ENCODE results near the gene TRIM56. TPM values are rescaled to one million over a fixed set of nuclear protein-coding genes. Genes with fewer than 3 reads are reported as not detected.
"Not testable (repeated sequence)": the region's sequence is repeated elsewhere in the genome, so short reads cannot be mapped to it uniquely, and the experiment has no call there.

TRIM56 gene, protein sequence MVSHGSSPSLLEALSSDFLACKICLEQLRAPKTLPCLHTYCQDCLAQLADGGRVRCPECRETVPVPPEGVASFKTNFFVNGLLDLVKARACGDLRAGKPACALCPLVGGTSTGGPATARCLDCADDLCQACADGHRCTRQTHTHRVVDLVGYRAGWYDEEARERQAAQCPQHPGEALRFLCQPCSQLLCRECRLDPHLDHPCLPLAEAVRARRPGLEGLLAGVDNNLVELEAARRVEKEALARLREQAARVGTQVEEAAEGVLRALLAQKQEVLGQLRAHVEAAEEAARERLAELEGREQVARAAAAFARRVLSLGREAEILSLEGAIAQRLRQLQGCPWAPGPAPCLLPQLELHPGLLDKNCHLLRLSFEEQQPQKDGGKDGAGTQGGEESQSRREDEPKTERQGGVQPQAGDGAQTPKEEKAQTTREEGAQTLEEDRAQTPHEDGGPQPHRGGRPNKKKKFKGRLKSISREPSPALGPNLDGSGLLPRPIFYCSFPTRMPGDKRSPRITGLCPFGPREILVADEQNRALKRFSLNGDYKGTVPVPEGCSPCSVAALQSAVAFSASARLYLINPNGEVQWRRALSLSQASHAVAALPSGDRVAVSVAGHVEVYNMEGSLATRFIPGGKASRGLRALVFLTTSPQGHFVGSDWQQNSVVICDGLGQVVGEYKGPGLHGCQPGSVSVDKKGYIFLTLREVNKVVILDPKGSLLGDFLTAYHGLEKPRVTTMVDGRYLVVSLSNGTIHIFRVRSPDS
- 10 to 100 TPM; 10.1 to 15.7 (median 13.8) TPM for total RNA-seq
- 10 to 100 TPM in 1 of 3 donors, 1 to 10 TPM in 2; 3.2 to 13.3 (median 5.8) TPM for polyA plus RNA-seq
- long read RNA-seq, donor 1, full-length matches to known transcripts, result 7 of 16 reads
- long read RNA-seq, donor 1, partial matches to known transcripts, result 0 of 16 reads
- long read RNA-seq, donor 1, other reads (novel, unspliced or antisense), result 9 of 16 reads
- long read RNA-seq, donor 2, full-length matches to known transcripts, result 13 of 33 reads
- long read RNA-seq, donor 2, partial matches to known transcripts, result 0 of 33 reads
- long read RNA-seq, donor 2, other reads (novel, unspliced or antisense), result 20 of 33 reads

DNA sequence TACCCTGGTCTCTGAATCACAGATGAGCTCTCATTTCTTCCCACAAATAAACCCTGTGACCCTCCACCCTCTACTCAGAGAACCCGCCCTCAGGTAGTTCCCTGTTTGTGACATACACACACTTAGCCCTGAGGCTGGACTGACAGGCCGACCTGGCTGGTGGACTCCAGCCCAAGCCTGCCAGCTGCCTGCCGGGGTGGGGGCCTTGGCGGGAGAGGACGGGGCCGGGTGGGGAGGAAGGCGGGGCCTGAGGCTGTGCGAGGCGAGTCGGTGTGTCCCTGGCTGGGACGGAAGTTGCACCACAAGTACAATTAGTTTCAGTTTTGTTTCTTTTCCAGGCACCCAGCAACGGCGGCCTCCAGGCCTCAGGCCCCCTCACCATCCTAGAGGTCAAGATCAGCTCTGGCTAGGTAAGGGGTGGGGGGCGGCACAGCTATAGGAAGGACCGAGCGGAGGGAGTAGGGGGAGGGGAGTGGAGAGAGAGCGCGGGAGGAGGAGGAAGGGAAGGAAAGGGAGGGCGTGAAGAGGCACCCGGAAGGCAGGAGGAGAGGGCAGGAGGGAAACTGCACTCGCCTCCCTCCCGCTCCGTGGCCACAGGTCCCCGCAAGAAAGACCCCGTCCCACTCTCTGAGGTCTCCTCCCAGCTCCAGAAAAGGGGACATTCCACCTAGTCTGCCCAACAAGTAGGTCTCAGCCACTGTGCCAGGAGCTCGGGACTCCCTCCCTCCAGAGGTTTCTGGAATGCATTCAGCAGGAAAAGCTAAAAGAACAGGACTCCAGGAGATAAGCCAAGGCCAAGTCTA lies at the start of gene TRIM56:
Gene TRIM56, plus strand, starts transcription at position 320 of the 803 bp plus-strand sequence. CDS start 1,832 bp downstream, outside the sequence.
- ATAC-seq, result peak; percentile 96 to 99 (median 98)
- TF ChIP-seq, protein P1, sequence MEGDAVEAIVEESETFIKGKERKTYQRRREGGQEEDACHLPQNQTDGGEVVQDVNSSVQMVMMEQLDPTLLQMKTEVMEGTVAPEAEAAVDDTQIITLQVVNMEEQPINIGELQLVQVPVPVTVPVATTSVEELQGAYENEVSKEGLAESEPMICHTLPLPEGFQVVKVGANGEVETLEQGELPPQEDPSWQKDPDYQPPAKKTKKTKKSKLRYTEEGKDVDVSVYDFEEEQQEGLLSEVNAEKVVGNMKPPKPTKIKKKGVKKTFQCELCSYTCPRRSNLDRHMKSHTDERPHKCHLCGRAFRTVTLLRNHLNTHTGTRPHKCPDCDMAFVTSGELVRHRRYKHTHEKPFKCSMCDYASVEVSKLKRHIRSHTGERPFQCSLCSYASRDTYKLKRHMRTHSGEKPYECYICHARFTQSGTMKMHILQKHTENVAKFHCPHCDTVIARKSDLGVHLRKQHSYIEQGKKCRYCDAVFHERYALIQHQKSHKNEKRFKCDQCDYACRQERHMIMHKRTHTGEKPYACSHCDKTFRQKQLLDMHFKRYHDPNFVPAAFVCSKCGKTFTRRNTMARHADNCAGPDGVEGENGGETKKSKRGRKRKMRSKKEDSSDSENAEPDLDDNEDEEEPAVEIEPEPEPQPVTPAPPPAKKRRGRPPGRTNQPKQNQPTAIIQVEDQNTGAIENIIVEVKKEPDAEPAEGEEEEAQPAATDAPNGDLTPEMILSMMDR (IDR thresholded peaks at IDR 0.05), result no peak
- H3K27me3 ChIP-seq (ENCODE audit: insufficient read depth in 3 of 3, low read length in 2 of 3), result no peaks in the 10 kb centered on the region
- H3K27ac ChIP-seq, result peak within 1 kb of the TSS; percentile 84
- intact Hi-C loops (cut with DNase I), result no loop called here
- WGBS, 3 donors, result 1 to 2% (median 1%) methylated on average over 23 to 26 of the region's 26 CpGs
- H3K9me3 ChIP-seq, result no peaks in the 10 kb centered on the region
- peak; percentile 91 to 95 for DNase-seq
- H3K4me3 ChIP-seq, result peak within 1 kb of the TSS; percentile 77
- H3K36me3 ChIP-seq (ENCODE audit: insufficient read depth in 1 of 2, low read depth in 1 of 2), result peaks cover 10 to 28% of the 10 kb centered on the region in 2 donors
- peaks cover 10% of the 10 kb centered on the region for H3K4me1 ChIP-seq

DNA sequence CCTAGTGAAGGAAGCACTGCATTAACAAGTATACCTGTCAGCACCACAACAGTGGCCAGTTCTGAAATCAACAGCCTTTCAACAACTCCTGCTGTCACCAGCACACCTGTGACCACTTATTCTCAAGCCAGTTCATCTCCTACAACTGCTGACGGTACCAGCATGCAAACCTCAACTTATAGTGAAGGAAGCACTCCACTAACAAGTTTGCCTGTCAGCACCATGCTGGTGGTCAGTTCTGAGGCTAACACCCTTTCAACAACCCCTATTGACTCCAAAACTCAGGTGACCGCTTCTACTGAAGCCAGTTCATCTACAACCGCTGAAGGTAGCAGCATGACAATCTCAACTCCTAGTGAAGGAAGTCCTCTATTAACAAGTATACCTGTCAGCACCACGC lies 49.3 kb upstream of the TRIM56 start:
- Histone ChIP-seq H3K27ac (no peak overlapping the region), H3K4me3 (no peak overlapping the region), H3K4me1 (no peaks in the 10 kb centered on the region), H3K27me3 (ENCODE audit: insufficient read depth in 3 of 3, low read length in 2 of 3) (peaks cover 0 to 8% (median 6%) of the 10 kb centered on the region in 3 donors), H3K36me3 (ENCODE audit: insufficient read depth in 1 of 2, low read depth in 1 of 2) (no peaks in the 10 kb centered on the region), H3K9me3 (no peaks in the 10 kb centered on the region)
- no peak for ATAC-seq
- intact Hi-C loops (cut with DNase I), result no loop called here
- TF ChIP-seq, protein P1 (IDR thresholded peaks at IDR 0.05), result no peak
- WGBS, 3 donors, result 67 to 78% (median 70%) methylated on average over 4 of the region's 4 CpGs
- DNase-seq, result no peak

DNA sequence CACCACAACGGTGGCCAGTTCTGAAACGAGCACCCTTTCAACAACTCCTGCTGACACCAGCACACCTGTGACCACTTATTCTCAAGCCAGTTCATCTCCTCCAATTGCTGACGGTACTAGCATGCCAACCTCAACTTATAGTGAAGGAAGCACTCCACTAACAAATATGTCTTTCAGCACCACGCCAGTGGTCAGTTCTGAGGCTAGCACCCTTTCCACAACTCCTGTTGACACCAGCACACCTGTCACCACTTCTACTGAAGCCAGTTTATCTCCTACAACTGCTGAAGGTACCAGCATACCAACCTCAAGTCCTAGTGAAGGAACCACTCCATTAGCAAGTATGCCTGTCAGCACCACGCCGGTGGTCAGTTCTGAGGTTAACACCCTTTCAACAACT lies 44.0 kb upstream of the TRIM56 start:
- H3K27me3 ChIP-seq (ENCODE audit: insufficient read depth in 3 of 3, low read length in 2 of 3), result peaks cover 0 to 41% (median 0%) of the 10 kb centered on the region in 3 donors
- H3K4me3 ChIP-seq; H3K27ac ChIP-seq; H3K4me1 ChIP-seq; H3K9me3 ChIP-seq; DNase-seq; intact Hi-C loops (cut with DNase I); ATAC-seq; H3K36me3 ChIP-seq (ENCODE audit: insufficient read depth in 1 of 2, low read depth in 1 of 2): not testable (repeated sequence)
- 80 to 85% (median 83%) methylated on average over 6 of the region's 6 CpGs for WGBS, 3 donors

DNA sequence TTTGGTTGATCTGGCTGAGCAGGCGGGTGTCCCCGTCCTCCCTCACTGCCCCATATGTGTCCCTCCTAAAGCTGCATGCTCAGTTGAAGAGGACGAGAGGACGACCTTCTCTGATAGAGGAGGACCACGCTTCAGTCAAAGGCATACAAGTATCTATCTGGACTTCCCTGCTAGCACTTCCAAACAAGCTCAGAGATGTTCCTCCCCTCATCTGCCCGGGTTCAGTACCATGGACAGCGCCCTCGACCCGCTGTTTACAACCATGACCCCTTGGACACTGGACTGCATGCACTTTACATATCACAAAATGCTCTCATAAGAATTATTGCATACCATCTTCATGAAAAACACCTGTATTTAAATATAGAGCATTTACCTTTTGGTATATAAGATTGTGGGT lies 26.9 kb upstream of the TRIM56 start:
- H3K27me3 ChIP-seq (ENCODE audit: insufficient read depth in 3 of 3, low read length in 2 of 3), result peaks cover 0 to 32% (median 2%) of the 10 kb centered on the region in 3 donors
- intact Hi-C loops (cut with DNase I), result loop anchor here in 1 of 2 donors (2.0 to 5.0 kb wide), 3 partner anchors 91 to 354 kb away; partner anchors contain the start of gene MUC12

More for the DNA sequence above, 26.9 kb upstream of the TRIM56 start:
- H3K4me3 ChIP-seq, result no peak overlapping the region
- DNase-seq, result peak; percentile 52 to 75
- no peak overlapping the region for H3K27ac ChIP-seq
- no peaks in the 10 kb centered on the region for H3K36me3 ChIP-seq (ENCODE audit: insufficient read depth in 1 of 2, low read depth in 1 of 2)
- TF ChIP-seq, protein P1 (IDR thresholded peaks at IDR 0.05), result no peak
- H3K4me1 ChIP-seq, result no peaks in the 10 kb centered on the region
- H3K9me3 ChIP-seq, result no peaks in the 10 kb centered on the region
- peak; percentile 74 to 83 (median 76) for ATAC-seq
- WGBS, 3 donors, result 15 to 21% (median 16%) methylated on average over 9 of the region's 9 CpGs
